Measurements from ENCODE around the gene UNC79. TPM values are rescaled to one million over a fixed set of nuclear protein-coding genes. Genes with fewer than 3 reads are reported as not detected.

The UNC79 gene
- total and polyA plus RNA-seq, 8 donors, result 1.2 to 3.8 (median 1.7) TPM

- ATAC-seq (no peak), DNase-seq (no peak), FAIRE-seq (no peak)
- TF ChIP-seq, protein P1, sequence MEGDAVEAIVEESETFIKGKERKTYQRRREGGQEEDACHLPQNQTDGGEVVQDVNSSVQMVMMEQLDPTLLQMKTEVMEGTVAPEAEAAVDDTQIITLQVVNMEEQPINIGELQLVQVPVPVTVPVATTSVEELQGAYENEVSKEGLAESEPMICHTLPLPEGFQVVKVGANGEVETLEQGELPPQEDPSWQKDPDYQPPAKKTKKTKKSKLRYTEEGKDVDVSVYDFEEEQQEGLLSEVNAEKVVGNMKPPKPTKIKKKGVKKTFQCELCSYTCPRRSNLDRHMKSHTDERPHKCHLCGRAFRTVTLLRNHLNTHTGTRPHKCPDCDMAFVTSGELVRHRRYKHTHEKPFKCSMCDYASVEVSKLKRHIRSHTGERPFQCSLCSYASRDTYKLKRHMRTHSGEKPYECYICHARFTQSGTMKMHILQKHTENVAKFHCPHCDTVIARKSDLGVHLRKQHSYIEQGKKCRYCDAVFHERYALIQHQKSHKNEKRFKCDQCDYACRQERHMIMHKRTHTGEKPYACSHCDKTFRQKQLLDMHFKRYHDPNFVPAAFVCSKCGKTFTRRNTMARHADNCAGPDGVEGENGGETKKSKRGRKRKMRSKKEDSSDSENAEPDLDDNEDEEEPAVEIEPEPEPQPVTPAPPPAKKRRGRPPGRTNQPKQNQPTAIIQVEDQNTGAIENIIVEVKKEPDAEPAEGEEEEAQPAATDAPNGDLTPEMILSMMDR (IDR thresholded peaks at IDR 0.05), result no peak
- Histone ChIP-seq H3K27ac (no peak overlapping the region), H3K4me3 (no peak overlapping the region), H3K9me3 (no peaks in the 10 kb centered on the region), H3K36me3 (no peaks in the 10 kb centered on the region), H3K4me1 (no peaks in the 10 kb centered on the region), H3K27me3 (no peaks in the 10 kb centered on the region)
- WGBS, 2 donors, result 91 to 94% methylated on average over 4 of the region's 4 CpGs
- intact Hi-C loops (cut with DNase I), result no loop called here
These were observed 278.5 kb downstream of the UNC79 start for GRCh38 chr14:93709249-93709648.

- ATAC-seq, result no peak
- FAIRE-seq, result no peak
- DNase-seq, result no peak
- H3K4me1 ChIP-seq, result no peaks in the 10 kb centered on the region
- WGBS, 2 donors, result 40 to 43% methylated on average over 9 of the region's 9 CpGs
- no peaks in the 10 kb centered on the region for H3K36me3 ChIP-seq
- H3K27ac ChIP-seq, result no peak overlapping the region
- H3K27me3 ChIP-seq, result no peaks in the 10 kb centered on the region
- intact Hi-C loops (cut with DNase I), result no loop called here
- H3K4me3 ChIP-seq, result no peak overlapping the region
- TF ChIP-seq, protein P1 (IDR thresholded peaks at IDR 0.05), result no peak
- H3K9me3 ChIP-seq, result no peaks in the 10 kb centered on the region
These were observed 281.5 kb downstream of the UNC79 start for GRCh38 chr14:93712079-93712837.

DNA sequence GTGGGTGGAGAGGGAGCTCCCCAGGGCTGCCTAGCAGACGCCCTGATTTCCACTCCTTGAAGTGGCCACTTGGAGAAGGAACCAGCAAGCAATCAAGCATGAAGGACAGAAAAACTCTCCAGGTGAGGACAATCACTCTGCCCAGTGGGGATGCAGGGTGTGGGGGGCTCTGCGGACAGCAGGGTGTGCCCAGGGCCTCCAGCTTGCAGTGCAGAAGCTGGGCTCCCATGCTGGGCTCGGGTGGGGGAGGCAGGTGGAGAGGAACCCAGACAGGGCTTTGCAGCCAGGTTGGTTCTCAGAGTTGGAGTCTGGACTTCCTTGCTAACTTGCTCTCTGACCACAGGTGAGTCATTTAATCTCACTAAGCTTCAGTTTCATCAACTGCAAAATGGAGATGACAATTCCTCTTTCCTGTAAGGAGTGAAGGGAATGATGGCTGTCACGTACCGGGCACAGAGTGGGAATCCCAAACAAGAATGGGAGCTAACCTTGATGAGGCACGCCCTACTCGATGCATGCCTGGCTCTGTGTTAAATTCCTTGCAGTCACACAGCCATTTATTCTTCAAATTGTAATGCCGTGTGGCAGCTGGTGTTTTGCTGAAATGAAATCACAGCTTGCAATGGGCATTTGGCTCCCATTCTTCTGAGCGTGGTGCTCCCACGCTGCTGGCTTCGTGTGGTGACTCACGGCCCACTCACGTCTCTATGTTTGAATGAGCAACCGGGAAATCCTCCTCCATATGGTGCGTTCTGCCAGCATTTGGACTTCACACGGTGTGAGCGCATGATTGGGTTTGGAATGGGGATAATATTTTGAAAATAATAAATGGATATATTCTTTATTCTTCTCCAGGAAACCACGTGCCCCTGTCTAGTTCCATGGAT, 282.3 kb downstream of the UNC79 start:
- FAIRE-seq, result no peak

DNA sequence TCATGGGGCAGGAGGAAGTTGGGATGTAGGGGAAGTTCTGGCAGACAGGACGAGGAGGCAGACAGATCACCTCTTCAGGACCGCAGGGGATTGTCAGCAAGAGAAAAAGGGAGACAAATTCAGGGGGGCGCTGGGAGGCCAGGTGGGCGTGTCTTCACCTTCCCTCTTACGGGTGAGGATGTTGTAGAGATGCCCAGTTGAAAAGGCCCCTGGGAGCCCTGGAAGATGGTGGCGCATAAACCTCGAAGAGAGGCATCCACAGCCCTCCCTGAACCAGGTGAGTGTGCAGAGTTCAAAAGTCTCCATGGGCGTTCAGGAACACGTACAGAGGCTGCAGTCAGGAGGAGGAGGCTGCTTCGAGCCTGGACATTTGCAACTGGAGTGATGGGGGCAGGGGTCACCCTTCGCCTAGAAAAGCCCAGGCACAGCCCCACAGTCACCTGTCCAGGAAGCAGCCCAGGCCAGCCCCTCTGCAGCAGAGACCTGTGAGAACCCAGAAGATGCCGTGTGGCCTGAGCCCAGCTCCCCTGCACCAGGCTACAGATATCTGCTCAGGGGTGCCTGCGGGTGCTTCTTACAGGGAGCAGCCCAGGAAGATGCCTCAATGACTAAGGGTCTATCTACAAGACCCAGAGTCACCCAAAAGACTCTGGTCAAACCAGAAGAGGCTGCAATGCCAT, 283.1 kb downstream of the UNC79 start:
- FAIRE-seq (no peak), DNase-seq (no peak), ATAC-seq (no peak)
- TF ChIP-seq, protein P1 (IDR thresholded peaks at IDR 0.05), result no peak
- Histone ChIP-seq H3K27me3 (no peaks in the 10 kb centered on the region), H3K4me3 (no peak overlapping the region), H3K36me3 (no peaks in the 10 kb centered on the region), H3K4me1 (no peaks in the 10 kb centered on the region), H3K9me3 (no peaks in the 10 kb centered on the region), H3K27ac (no peak overlapping the region)
- 50 to 62% methylated on average over 13 of the region's 13 CpGs for WGBS, 2 donors
- intact Hi-C loops (cut with DNase I), result no loop called here

More for the DNA sequence above, 282.3 kb downstream of the UNC79 start:
- Histone ChIP-seq H3K4me3 (no peak overlapping the region), H3K36me3 (no peaks in the 10 kb centered on the region), H3K27me3 (no peaks in the 10 kb centered on the region), H3K27ac (no peak overlapping the region), H3K9me3 (no peaks in the 10 kb centered on the region), H3K4me1 (no peaks in the 10 kb centered on the region)
- ATAC-seq (no peak), DNase-seq (no peak)
- TF ChIP-seq, protein P1 (IDR thresholded peaks at IDR 0.05), result no peak
- WGBS, 2 donors, result 62 to 68% methylated on average over 18 of the region's 18 CpGs
- intact Hi-C loops (cut with DNase I), result no loop called here
